Liver (tissue), 3 donors: Measurements from ENCODE around the gene PLB1.

Experiments used
- ATF3 ChIP-seq: IDR thresholded peaks from 2 replicates; pipeline ENCODE4 v1.6.1; 2016; ENCODE audit warnings: antibody characterized with exemption
- CTCF ChIP-seq: fragments of 150-350 bp; IDR thresholded peaks from 2 replicates; pipeline ENCODE4 v1.5.1; 2017; ENCODE audit warnings: improper control_type of control experiment, low read depth, low read length; ENCODE audit not compliant: missing input control
- EGR1 ChIP-seq, 2 donors: IDR thresholded peaks; 2 replicates each; pipeline ENCODE4 v1.6.1; 2016 to 2018; ENCODE audit warnings: antibody characterized with exemption in 2 of 2, low read depth in 2 of 2
- GABPA ChIP-seq, 2 donors: IDR thresholded peaks in 1 of 2; conservative IDR thresholded peaks in 1 of 2; 2 replicates each; pipeline ENCODE4 v1.6.1; 2016; ENCODE audit warnings: antibody characterized with exemption in 2 of 2, mild to moderate bottlenecking in 1 of 2, moderate library complexity in 1 of 2
- HNF4A ChIP-seq, 2 donors: conservative IDR thresholded peaks; 2 replicates each; pipeline ENCODE4 v1.6.1; 2016; ENCODE audit warnings: antibody characterized with exemption in 2 of 2, mild to moderate bottlenecking in 2 of 2
- HNF4G ChIP-seq: IDR thresholded peaks from 2 replicates; pipeline ENCODE4 v1.6.1; 2016; ENCODE audit warnings: antibody characterized with exemption
- JUND ChIP-seq, 2 donors: IDR thresholded peaks; 2 replicates each; pipeline ENCODE4 v1.6.1; 2016; ENCODE audit warnings: antibody characterized with exemption in 2 of 2
- RAD21 ChIP-seq, 2 donors: IDR thresholded peaks; 2 replicates each; pipeline ENCODE4 v1.6.1; 2016; ENCODE audit warnings: antibody characterized with exemption in 2 of 2, mild to moderate bottlenecking in 2 of 2
- SP1 ChIP-seq: IDR thresholded peaks from 2 replicates; pipeline ENCODE4 v1.6.1; 2018; ENCODE audit warnings: antibody characterized with exemption, mild to moderate bottlenecking
- TAF1 ChIP-seq: conservative IDR thresholded peaks from 2 replicates; pipeline ENCODE4 v1.6.1; 2016; ENCODE audit warnings: antibody characterized with exemption, mild to moderate bottlenecking
- YY1 ChIP-seq: IDR thresholded peaks from 2 replicates; pipeline ENCODE4 v1.6.1; 2016; ENCODE audit warnings: antibody characterized with exemption, mild to moderate bottlenecking
- ZBTB33 ChIP-seq: IDR thresholded peaks from 2 replicates; pipeline ENCODE4 v1.6.1; 2016; ENCODE audit warnings: antibody characterized with exemption
- TF ChIP-seq, protein P1 (sequence below): IDR thresholded peaks from 2 replicates; pipeline ENCODE4 v1.6.1; 2016; ENCODE audit warnings: antibody characterized with exemption
- TF ChIP-seq, protein P2 (sequence below): IDR thresholded peaks from 2 replicates; pipeline ENCODE4 v1.6.1; 2016; ENCODE audit warnings: antibody characterized with exemption, mild to moderate bottlenecking
- donor health status: healthy.
- donor health status: healthy.

DNA sequence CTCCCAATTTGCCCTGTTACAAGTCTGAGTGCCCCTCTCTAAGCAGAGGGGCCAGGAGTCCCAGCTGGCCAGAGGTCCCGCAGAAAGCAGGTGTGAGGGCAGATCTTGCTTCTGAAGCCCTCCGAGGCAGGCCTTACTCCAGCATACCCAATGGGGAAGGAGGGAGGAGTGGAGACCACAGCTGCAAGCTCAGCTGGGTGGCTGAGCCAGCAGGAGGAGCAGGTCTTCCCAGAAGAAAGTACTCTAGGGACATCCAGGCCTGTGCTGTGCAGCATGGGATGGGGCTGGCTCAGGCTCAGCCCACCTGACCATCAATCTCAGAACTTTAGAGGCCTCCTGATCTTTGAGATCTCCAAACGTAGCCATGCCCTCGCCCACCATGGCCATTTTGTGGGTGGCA, 31.3 kb downstream of the PLB1 start:
- TF ChIP-seq RAD21 (IDR thresholded peaks at IDR 0.05) = no peak
- no peak for TF ChIP-seq ZBTB33
- no peak for TF ChIP-seq CTCF
- no peak for TF ChIP-seq TAF1
- TF ChIP-seq EGR1 (IDR thresholded peaks at IDR 0.05; ENCODE audit: low read depth in 2 of 2) = no peak
- TF ChIP-seq, protein P1, sequence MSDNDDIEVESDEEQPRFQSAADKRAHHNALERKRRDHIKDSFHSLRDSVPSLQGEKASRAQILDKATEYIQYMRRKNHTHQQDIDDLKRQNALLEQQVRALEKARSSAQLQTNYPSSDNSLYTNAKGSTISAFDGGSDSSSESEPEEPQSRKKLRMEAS = no peak
- TF ChIP-seq HNF4G = no peak
- TF ChIP-seq ATF3 = no peak
- no peak for TF ChIP-seq JUND (IDR thresholded peaks at IDR 0.05)
- no peak for TF ChIP-seq HNF4A (conservative IDR thresholded peaks at IDR 0.05)
- TF ChIP-seq YY1 = no peak
- TF ChIP-seq SP1 = no peak
- TF ChIP-seq, protein P2, sequence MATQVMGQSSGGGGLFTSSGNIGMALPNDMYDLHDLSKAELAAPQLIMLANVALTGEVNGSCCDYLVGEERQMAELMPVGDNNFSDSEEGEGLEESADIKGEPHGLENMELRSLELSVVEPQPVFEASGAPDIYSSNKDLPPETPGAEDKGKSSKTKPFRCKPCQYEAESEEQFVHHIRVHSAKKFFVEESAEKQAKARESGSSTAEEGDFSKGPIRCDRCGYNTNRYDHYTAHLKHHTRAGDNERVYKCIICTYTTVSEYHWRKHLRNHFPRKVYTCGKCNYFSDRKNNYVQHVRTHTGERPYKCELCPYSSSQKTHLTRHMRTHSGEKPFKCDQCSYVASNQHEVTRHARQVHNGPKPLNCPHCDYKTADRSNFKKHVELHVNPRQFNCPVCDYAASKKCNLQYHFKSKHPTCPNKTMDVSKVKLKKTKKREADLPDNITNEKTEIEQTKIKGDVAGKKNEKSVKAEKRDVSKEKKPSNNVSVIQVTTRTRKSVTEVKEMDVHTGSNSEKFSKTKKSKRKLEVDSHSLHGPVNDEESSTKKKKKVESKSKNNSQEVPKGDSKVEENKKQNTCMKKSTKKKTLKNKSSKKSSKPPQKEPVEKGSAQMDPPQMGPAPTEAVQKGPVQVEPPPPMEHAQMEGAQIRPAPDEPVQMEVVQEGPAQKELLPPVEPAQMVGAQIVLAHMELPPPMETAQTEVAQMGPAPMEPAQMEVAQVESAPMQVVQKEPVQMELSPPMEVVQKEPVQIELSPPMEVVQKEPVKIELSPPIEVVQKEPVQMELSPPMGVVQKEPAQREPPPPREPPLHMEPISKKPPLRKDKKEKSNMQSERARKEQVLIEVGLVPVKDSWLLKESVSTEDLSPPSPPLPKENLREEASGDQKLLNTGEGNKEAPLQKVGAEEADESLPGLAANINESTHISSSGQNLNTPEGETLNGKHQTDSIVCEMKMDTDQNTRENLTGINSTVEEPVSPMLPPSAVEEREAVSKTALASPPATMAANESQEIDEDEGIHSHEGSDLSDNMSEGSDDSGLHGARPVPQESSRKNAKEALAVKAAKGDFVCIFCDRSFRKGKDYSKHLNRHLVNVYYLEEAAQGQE = no peak
- no peak for TF ChIP-seq GABPA (IDR thresholded peaks at IDR 0.05 in 1 of 2, conservative IDR thresholded peaks at IDR 0.05 in 1 of 2)
